T47D (cell line): ENCODE data around the gene SORD.
"Not testable (repeated sequence)": the region's sequence is repeated elsewhere in the genome, so short reads cannot be mapped to it uniquely, and the experiment has no call there.

ENCODE experiments used
- DNase-seq, 2 experiments: peaks; one replicate each; pipeline versions ENCODE4 v3.0.0 to v3.0.0-alpha.2; 2011 to 2012; ENCODE audit warnings: low read depth in 1 of 2, low spot score in 1 of 2
- JUND ChIP-seq: IDR thresholded peaks from 2 replicates; pipeline ENCODE4 v1.6.1; 2012; ENCODE audit warnings: low read depth
- in situ Hi-C: cut with HindIII; loops from 2 replicates; pipeline ENCODE4 v1.10.0; 2016; ENCODE audit warnings: low sequenced_read_pairs, low pct_unique_long_range_greater_than_20kb

The SORD gene

DNA sequence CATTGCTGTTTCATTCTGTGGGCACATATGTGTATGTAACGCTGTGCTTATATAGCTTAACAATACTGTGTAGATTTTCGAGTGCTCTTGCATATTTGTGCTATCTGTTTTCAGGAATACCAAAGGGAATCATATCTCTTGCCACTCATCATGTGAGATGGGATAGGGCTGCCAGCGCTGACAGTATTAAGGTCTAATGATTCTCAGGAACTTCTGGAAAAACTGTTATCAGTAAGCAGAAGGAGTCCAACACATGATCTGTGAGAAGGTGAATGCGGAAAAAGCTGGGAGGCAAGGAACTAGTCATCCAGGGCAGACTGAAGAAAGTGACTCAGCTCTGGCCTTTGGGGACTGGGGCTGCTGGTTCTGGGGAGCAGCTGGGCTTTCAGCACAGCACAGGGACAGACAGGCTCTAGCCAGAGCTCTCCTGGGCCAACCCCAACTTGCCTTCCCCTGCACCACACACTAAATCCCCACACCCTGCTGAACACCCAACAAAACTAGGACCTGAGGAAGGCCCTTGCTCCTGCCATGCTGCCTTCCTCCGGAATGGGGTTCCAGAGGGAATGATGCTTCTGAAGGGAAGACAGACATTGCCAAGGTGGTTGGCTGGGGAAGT lies 56.7 kb downstream of the SORD start:
- DNase-seq, in situ Hi-C loops: not testable (repeated sequence)

DNA sequence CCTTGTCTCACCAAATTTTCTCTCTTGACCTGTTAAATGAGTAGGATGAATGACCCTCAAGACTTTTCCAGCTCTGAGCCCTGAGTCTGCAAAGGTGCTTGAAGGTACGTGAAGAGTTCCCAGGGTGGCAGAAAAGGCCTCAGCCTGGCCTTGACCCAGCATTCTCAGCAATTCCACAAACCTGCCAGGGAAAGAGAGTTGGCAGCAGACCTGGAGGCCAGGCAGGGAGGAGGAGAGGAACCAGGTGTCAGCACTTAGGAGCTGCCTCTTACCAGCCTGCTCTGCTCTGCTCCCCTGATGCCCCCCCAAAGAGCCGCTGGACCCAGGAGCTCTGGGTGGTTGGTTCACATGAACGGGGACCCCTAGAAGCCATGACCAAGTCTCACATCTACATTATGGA lies 57.6 kb downstream of the SORD start:
- DNase-seq, in situ Hi-C loops: not testable (repeated sequence)

DNA sequence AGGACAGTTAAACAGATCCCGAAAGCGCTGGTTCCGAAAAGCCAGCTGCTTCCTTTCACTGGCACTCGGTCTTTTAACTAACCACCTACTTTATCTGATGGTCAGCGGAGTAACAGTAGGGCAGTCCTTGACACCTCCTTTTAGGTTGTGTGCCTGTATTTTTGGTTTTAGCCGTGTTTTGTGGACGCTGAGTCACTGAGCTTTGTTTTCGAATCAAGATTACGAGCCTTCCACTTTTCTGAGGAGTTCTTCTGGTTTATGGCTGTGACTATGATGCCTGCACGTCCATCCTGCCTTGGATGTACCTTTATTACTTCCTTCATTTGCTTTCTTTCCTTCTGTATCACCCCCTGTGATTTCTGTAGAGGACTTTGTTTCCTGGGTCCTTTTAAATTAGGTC lies 59.4 kb downstream of the SORD start:
- DNase-seq, in situ Hi-C loops: not testable (repeated sequence)

DNA sequence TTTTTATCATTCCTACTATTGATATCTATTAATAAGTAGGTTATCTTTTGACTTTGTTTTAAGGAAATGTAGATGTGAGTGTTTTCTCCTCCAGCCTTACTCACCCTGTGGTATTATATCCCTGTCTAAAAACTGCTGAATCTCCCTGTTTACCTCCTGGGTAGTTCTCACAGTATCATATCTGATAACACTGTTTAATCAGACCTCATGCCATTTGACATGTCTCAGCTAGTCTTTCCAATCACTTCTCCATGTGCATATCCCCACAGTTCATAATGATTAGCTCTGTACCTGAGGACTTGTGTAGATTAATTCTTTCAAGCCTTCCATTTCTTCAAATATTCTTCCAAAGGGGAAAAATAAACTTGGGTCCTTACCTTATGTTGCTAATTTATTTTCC lies 60.2 kb downstream of the SORD start:
- no peak for DNase-seq
- TF ChIP-seq JUND = no peak
- in situ Hi-C loops = no loop called here

DNA sequence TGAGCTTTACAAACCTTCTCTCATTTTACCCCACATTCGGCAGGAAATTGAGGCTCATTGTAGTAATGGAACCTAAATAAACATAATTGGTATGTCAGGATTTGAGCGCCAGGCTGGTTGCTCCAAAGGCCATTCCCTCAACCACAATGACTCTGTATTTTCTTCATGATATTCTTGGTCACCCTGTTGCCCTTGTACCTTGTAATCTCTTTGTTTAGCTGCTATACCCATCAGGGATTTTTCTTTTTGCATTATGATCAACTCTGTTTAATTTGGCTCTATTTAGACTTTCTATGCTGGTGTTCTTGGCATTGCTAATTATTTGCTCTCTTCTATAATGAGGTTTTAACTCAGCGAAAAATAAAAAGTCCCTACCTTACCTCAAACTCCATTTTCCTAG lies 61.2 kb downstream of the SORD start:
- TF ChIP-seq JUND = no peak
- in situ Hi-C loops = no loop called here
- no peak for DNase-seq

DNA sequence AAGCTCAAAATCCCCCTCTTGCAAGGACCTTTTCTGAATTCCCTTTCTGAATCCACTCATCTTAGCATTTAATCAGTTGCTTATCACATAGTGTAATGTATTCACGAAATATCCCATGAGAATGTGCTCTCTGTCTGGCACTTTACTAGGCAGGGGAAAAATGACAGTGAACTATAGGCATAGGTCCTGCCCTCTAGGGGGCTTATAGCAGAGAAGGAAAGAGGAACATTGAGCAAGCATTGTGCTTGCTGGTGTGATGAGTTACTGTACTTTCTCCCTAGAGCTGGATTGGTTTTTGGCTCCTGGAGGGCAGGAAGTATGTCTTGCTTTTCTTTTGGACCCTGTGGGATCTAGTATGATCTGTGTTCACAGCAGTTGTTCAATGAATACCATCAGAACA lies 64.5 kb downstream of the SORD start:
- TF ChIP-seq JUND = no peak
- in situ Hi-C loops = no loop called here
- DNase-seq = no peak

DNA sequence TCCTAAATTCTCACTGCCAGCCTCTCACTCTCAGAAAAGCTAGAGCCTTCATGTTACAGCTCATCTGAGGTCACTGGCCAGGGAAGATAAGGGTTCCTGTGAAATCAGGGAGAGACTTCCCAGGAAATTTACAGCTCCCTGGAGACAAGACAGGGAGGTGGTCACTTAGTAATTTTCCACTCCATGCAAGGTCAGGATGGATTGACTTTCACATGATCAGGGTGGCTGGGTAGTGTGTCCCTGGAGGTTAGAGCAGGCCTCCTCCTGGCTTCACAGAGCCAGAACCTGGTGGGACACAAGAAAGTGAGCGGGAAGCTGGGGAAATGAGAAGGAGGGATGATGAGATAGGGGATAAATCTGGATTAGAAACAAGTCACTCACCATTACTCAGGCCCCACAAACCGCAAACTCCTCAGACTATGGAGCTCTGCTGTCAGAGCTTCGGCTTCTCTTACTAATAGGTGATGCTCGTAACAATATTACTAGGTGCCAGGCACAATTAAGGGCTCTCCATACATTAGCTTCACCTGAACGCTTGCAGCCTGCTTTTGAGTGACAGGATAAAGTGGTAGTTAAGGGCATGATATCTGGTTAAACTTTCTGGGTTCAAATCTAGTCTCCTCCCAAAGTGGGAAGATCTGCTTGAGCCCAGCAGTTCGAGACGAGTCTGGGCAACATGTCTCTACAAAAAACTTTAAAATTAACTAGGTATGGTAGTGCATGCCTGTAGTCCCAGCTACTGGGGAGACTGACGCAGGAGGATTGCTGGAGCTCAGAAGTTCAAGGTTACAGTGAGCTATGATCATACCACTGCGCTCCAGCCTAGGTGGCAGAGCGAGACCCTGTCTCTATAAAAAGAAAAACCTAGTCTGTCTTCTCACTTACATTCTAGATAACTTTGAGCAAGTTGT lies 66.1 kb downstream of the SORD start:
- no peak for DNase-seq
- in situ Hi-C loops = no loop called here
- TF ChIP-seq JUND = no peak

DNA sequence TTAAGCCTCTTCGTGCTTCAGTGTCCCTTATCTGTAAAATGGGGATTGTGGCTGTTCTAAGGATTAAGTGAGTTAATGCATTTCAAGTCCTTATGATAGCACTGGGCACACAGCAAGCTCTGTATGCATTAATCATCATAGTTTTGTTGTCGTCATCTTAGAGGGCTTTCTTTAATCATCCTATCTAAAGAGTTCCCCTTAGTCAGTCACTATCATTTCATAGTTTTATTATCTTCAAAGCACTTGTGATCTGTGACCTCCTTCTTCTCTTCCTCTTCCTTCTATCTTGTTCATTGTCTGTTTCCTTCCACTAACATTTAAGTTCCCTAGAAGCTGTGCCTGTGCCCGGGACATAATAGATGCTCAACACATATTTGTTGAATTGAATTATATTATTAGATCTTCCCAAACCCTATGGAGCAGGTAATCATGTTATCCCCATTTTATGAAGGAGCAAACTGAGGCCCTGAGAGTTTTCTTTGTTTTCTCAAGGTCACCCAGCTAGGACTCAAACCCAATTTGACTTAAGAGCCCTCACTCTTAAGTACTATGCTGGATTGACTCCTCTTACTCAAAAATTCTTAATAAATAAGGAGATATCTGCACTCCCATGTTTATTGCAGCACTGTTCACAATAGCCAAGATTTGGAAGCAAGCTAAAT lies 66.8 kb downstream of the SORD start:
- DNase-seq = no peak
- in situ Hi-C loops = no loop called here
- no peak for TF ChIP-seq JUND

DNA sequence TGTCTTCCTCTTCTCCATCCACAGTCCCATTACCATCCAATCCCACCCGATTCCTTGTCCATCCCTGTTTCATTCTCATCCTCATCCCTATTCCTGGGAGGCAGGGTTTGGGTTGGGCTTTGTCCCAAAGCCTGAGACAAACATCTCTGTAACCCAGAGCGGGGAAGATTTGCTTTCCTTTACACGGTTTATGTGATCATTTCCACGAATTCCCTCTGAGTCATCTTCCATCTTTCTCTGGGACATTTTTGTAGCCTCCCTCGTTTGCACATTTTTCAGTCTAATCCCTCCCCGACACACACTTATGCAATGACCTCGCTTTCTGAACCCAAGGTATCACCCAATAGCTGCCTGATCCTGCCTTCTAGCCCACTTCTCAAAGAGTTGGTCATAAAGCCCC lies 68.2 kb downstream of the SORD start:
- in situ Hi-C loops = no loop called here
- no peak for DNase-seq

DNA sequence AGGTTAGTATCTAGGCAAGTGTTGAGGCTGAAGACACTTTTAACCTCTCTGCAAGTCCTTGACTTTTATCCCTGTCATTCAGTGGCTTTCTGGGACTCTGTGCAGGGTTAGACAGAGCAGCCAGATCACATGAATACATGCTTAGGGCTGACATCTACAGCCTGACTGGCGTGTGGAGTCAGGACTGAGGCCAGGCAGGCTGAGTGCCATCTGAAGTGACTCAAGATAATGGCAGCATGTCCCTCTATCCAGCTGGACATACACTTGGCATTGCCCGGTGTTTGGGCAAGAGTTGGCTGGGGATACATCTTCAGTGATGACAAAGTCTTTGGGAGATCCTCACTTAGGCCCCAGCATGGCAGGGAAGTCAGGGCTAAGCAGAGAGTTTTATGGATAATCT lies 68.6 kb downstream of the SORD start:
- no peak for DNase-seq
- no peak for TF ChIP-seq JUND
- in situ Hi-C loops = no loop called here

More for the DNA sequence above, 68.2 kb downstream of the SORD start:
- no peak for TF ChIP-seq JUND

DNA sequence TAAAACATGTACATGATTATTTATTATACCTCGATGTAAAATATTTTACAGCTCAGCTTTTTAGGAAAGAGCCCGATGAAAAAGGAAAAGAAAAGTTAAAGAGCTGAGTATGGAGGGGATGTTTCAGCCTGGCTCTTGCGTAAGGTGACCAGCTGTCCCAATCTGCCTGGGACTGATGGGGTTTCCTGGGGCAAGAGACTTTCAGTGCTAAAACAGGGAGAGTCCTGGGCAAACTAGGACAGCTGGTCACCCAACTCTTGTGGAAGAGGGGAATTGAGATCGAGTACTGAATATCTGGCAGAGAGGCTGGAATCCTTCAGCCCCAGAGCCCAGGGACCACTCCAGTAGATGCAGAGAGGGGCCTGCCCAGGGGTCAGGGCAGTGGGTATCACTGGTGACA lies 70.0 kb downstream of the SORD start:
- DNase-seq = no peak
- no peak for TF ChIP-seq JUND
- in situ Hi-C loops = no loop called here

DNA sequence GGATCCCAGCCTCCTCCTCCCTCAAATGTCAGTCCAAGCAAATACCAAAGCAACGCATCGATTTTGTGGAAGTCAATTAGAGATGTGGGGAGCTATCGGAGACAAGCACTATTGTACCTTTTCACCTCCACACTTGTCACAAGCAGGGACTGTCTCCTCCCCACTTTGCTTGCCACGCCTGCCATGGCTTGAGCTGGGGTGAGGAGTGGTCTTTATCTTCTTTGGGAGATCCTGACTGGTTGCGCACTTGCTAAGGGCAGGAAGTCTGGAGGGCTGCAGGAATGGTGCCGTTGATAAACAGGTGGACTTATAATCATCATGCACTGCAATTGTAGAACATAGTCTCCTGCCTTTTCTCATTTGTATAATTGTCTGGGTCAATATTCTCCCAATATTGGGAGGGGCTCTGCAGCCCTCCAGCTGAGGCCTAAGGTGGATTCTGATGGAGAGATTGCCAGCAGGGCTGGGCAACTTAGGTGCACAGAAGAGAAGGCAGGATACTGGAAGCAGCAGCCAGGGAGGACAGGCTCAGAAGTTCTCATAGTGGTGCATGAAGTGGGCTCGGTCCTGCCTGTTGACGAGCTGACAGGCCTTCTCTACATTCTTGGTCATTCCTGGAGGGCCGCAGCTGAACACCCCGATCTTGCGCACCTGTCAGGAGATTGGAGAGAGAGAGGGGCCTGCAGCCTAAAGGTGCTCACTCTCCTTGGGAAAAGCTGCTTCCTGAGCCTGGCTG lies 70.8 kb downstream of the SORD start:
- in situ Hi-C loops = no loop called here
- DNase-seq = no peak
- no peak for TF ChIP-seq JUND

DNA sequence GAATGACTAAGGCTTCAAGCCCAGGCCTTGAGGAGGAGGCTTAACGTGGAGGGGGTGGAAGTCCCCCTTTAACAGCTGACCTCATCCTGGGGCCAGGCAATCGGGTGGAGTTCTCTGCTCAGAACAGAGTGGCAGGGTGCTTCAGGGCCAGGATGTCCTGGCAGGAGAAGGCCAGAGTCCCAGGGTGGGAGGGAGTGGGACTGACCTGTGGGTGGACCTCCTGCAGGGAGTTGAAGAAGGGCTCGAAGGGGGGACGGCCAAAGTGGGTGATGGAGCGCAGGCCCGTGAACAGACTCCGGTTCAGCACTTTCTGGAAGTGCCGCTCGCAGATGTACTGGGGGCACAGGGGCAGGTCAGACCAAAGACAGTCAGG lies 71.3 kb downstream of the SORD start:
- no peak for DNase-seq
- in situ Hi-C loops = no loop called here
- TF ChIP-seq JUND = no peak
